Endothelial cell of umbilical vein (primary cell): ENCODE measurements around the gene AHI1. TPM values are rescaled to one million over a fixed set of nuclear protein-coding genes. Genes with fewer than 3 reads are reported as not detected.

Experiments used
- BruUV-seq: library from RNA; stranded (reverse); fragments of 400-500 nt; replicated peaks from 2 replicates; lab custom pipeline; 2021; lab: Mats Ljungman, UMichigan
- CTCF ChIA-PET: fragments of 300-600, 350-600 bp; sonication (Branson Sonifier 250); formaldehyde crosslinking; loops from one replicate; lab custom pipeline; 2021; ENCODE audit warnings: antibody characterized with exemption, inconsistent platforms; lab: Charles Lee
- POLR2A ChIA-PET: fragments of 300-600, 350-600 bp; sonication (Branson Sonifier 250); formaldehyde crosslinking; loops from one replicate; lab custom pipeline; 2021; ENCODE audit warnings: antibody characterized with exemption, inconsistent platforms; lab: Charles Lee
- DNase-seq: peaks from one replicate; pipeline ENCODE4 v3.0.0-alpha.2; 2011; ENCODE audit warnings: low read depth, low spot score
- FAIRE-seq: peaks from 2 replicates; lab custom pipeline; 2011; peaks lifted over from hg19 to GRCh38; lab: Jason Lieb, UNC
- H2AFZ ChIP-seq: 2 replicates; pipeline ENCODE4 v1.6.0; 2012; ENCODE audit warnings: low read depth, low read length, control low read depth, inconsistent platforms
- H3K27ac ChIP-seq: 2 replicates; pipeline ENCODE4 v1.5.1; 2011; ENCODE audit warnings: low read depth, mild to moderate bottlenecking, control low read depth, low read length, moderate library complexity; ENCODE audit not compliant: insufficient read depth
- H3K27me3 ChIP-seq, 2 experiments: 2 replicates each; pipeline versions ENCODE4 v1.6.0 to v1.6.1; 2011; ENCODE audit warnings: low read length in 2 of 2, mixed read lengths in 1 of 2; ENCODE audit not compliant: control insufficient read depth in 2 of 2, insufficient read depth in 2 of 2
- H3K36me3 ChIP-seq, 2 experiments: 2 replicates in 1 of 2; 3 replicates in 1 of 2; pipeline ENCODE4 v1.5.1; 2011; ENCODE audit warnings: low read length in 2 of 2, mild to moderate bottlenecking in 1 of 2, moderate library complexity in 1 of 2; ENCODE audit not compliant: control insufficient read depth in 2 of 2, insufficient read depth in 2 of 2; ENCODE audit errors: extremely low read depth in 1 of 2
- H3K4me1 ChIP-seq: 3 replicates; pipeline ENCODE4 v1.5.1; 2011; ENCODE audit warnings: mild to moderate bottlenecking, low read length; ENCODE audit not compliant: control insufficient read depth, insufficient read depth; ENCODE audit errors: extremely low read depth
- H3K4me2 ChIP-seq: 2 replicates; pipeline ENCODE4 v1.6.1; 2011; ENCODE audit warnings: low read length, control low read depth, mixed read lengths; ENCODE audit not compliant: insufficient read depth
- H3K4me3 ChIP-seq, 3 experiments: fragments of 200-600 bp in 1 of 3; sonication (generic), shearing (Covaris generic) in 1 of 3; replicated peaks in 1 of 3; 2 replicates each; pipeline ENCODE4 v1.5.1; 2011 to 2016; ENCODE audit warnings: control low read depth in 3 of 3, low read length in 3 of 3, mild to moderate bottlenecking in 2 of 3, inconsistent platforms in 1 of 3, low read depth in 1 of 3, moderate library complexity in 1 of 3; ENCODE audit not compliant: insufficient read depth in 1 of 3
- H3K79me2 ChIP-seq: 2 replicates; pipeline ENCODE4 v1.6.0; 2012; ENCODE audit warnings: low read length, inconsistent platforms; ENCODE audit not compliant: control insufficient read depth, insufficient read depth
- H3K9ac ChIP-seq: replicated peaks from 2 replicates; pipeline ENCODE3; 2011; ENCODE audit warnings: low read length, control low read depth; ENCODE audit not compliant: insufficient read depth; ENCODE audit errors: extremely low read depth
- H3K9me1 ChIP-seq: replicated peaks from 3 replicates; pipeline ENCODE4 v1.6.0; 2011; ENCODE audit warnings: mild to moderate bottlenecking, low read length; ENCODE audit not compliant: control insufficient read depth, insufficient read depth; ENCODE audit errors: extremely low read depth
- H3K9me3 ChIP-seq: replicated peaks from 2 replicates; pipeline ENCODE4 v1.5.1; 2012; ENCODE audit warnings: low read length, inconsistent platforms; ENCODE audit not compliant: control insufficient read depth, insufficient read depth
- H4K20me1 ChIP-seq: replicated peaks from 2 replicates; pipeline ENCODE3; 2011; ENCODE audit warnings: mild to moderate bottlenecking, low read length; ENCODE audit not compliant: control insufficient read depth, insufficient read depth; ENCODE audit errors: extremely low read depth
- EZH2 ChIP-seq: IDR thresholded peaks from 2 replicates; pipeline ENCODE4 v1.6.1; 2012; ENCODE audit warnings: borderline replicate concordance, low read depth, mild to moderate bottlenecking, moderate library complexity, low read length, inconsistent platforms; ENCODE audit not compliant: severe bottlenecking
- FOS ChIP-seq: IDR thresholded peaks from 2 replicates; pipeline ENCODE4 v1.6.1; 2011; ENCODE audit warnings: mild to moderate bottlenecking, low read length, moderate library complexity, borderline replicate concordance; ENCODE audit not compliant: insufficient read depth
- GATA2 ChIP-seq: IDR thresholded peaks from 2 replicates; pipeline ENCODE4 v1.7.0; 2011; ENCODE audit warnings: low read depth, mild to moderate bottlenecking, moderate library complexity, mixed read lengths, low read length; ENCODE audit not compliant: insufficient read length, insufficient read depth
- JUN ChIP-seq: IDR thresholded peaks from 2 replicates; pipeline ENCODE4 v1.6.1; 2011; ENCODE audit warnings: borderline replicate concordance, low read depth; ENCODE audit not compliant: insufficient read length, insufficient read depth
- MYC ChIP-seq: IDR thresholded peaks from one replicate; pipeline ENCODE4 v1.6.1; 2011; ENCODE audit warnings: mild to moderate bottlenecking, low read depth, low read length
- POLR2A ChIP-seq: IDR thresholded peaks from 2 replicates; pipeline ENCODE4 v1.6.1; 2012; ENCODE audit warnings: low read depth, mild to moderate bottlenecking, control low read depth, low read length
- POLR2AphosphoS5 ChIP-seq: IDR thresholded peaks from 2 replicates; pipeline ENCODE4 v1.6.1; 2012; ENCODE audit warnings: low read depth, mild to moderate bottlenecking, control low read depth, low read length, moderate library complexity; ENCODE audit not compliant: insufficient read depth
- dilution Hi-C: fragments of 300-500 bp; cut with MboI; formaldehyde crosslinking; loops from one replicate; pipeline ENCODE4 v1.15.0; 2019; ENCODE audit warnings: low sequenced_read_pairs; ENCODE audit not compliant: extremely low pct_ligation_motif_present
- intact Hi-C: fragments of 100-400 bp; cut with micrococcal nuclease; formaldehyde crosslinking; loops from one replicate; pipeline ENCODE4 v1.10.0; 2022
- polyA plus RNA-seq, 4 experiments: library from polyadenylated mRNA; depleted of rRNA in 3 of 4; stranded (reverse) in 3 of 4; unstranded in 1 of 4; fragments of >200 nt; gene quantifications; 2 replicates each; pipeline versions ENCODE4 v1.2.1 to v1.2.3, GENCODE V29; 2011 to 2012; ENCODE audit warnings: missing spikeins in 1 of 4
- total RNA-seq: library from RNA; stranded (reverse); gene quantifications from 2 replicates; pipeline ENCODE4 v1.2.3, GENCODE V29; 2021
- TF ChIP-seq, protein P1 (sequence below): IDR thresholded peaks from 2 replicates; pipeline ENCODE4 v1.6.1; 2011; ENCODE audit not compliant: insufficient read depth, insufficient read length
- TF ChIP-seq, protein P2 (sequence below), 2 donors: IDR thresholded peaks; 1 replicate in 1 of 2; 2 replicates in 1 of 2; pipeline ENCODE4 v1.5.1; 2011; ENCODE audit warnings: low read length in 2 of 2, mild to moderate bottlenecking in 2 of 2, moderate library complexity in 2 of 2, control low read depth in 1 of 2, inconsistent platforms in 1 of 2, low read depth in 1 of 2; ENCODE audit not compliant: insufficient read depth in 1 of 2; ENCODE audit errors: extremely low read depth in 1 of 2

The AHI1 gene
- total and polyA plus RNA-seq, 2 donors (not counting 3 experiments of a cell fraction or from before 2014, with no cell fraction given), result 5.1 to 20.7 TPM

DNA sequence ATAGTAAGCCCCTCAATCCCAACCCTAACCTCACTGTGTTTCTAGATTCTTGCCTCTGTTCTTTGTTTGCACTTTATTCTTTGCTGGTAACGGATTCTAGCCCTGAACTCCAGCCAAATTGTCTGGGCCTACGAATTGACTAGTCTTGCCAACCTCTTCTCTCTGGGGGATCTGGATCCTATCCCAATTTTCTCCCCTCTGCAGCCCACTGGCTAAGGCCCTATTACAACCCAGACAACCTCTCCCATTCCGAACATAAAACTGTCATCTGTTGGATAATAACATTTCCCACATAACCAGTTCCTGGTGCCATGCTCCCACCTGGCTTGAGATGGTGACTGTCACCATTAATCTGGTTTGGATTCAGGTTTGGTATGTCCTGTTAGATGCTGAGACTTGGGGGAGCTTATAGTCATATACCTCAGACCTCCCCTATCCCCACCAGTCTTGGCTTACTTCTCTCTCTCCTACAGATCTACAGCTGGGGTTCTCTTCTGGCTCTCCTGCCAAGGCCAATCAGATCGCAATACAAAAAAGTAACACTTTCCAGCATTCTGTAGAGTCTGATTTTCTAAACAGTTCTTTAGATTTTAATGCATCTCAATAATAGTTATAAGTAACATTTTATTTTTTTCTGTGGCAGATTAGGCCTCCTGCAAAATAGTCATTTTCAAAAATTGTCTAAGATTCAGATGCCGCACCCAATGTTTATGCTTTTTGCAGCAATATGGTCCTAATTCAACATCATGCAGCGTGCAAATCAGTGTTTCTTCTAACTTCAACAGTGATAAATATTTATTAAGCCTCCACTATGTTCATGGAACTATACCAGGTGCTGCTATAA lies 29.8 kb upstream of the AHI1 start:
- Histone ChIP-seq H3K4me1 (no peaks in the 10 kb centered on the region), H3K4me3 (no peak overlapping the region), H4K20me1 (no peaks in the 10 kb centered on the region), H2AFZ (no peak overlapping the region), H3K4me2 (no peak overlapping the region), H3K27me3 (no peaks in the 10 kb centered on the region), H3K9ac (no peak overlapping the region), H3K79me2 (no peaks in the 10 kb centered on the region), H3K9me3 (no peaks in the 10 kb centered on the region), H3K27ac (no peak overlapping the region), H3K36me3 (no peaks in the 10 kb centered on the region), H3K9me1 (peaks cover 3% of the 10 kb centered on the region)
- DNase-seq (no peak), FAIRE-seq (no peak)
- BruUV-seq, result no TSS peak
- POLR2A ChIA-PET, result no interaction called here
- CTCF ChIA-PET, result interaction anchor here (1.2 kb wide), 1 partner anchor 9 kb away, joined by 3 read pairs; no protein-coding TSS in a partner anchor
- TF ChIP-seq GATA2 (no peak), POLR2AphosphoS5 (no peak), FOS (no peak), EZH2 (no peak), MYC (no peak), POLR2A (no peak), JUN (no peak)
- TF ChIP-seq, protein P1, sequence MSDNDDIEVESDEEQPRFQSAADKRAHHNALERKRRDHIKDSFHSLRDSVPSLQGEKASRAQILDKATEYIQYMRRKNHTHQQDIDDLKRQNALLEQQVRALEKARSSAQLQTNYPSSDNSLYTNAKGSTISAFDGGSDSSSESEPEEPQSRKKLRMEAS, result no peak
- TF ChIP-seq, protein P2, sequence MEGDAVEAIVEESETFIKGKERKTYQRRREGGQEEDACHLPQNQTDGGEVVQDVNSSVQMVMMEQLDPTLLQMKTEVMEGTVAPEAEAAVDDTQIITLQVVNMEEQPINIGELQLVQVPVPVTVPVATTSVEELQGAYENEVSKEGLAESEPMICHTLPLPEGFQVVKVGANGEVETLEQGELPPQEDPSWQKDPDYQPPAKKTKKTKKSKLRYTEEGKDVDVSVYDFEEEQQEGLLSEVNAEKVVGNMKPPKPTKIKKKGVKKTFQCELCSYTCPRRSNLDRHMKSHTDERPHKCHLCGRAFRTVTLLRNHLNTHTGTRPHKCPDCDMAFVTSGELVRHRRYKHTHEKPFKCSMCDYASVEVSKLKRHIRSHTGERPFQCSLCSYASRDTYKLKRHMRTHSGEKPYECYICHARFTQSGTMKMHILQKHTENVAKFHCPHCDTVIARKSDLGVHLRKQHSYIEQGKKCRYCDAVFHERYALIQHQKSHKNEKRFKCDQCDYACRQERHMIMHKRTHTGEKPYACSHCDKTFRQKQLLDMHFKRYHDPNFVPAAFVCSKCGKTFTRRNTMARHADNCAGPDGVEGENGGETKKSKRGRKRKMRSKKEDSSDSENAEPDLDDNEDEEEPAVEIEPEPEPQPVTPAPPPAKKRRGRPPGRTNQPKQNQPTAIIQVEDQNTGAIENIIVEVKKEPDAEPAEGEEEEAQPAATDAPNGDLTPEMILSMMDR (IDR thresholded peaks at IDR 0.05; ENCODE audit: extremely low read depth in 1 of 2, insufficient read depth in 1 of 2, low read depth in 1 of 2, low read length in 2 of 2), result no peak
- intact Hi-C loops, result no loop called here
- dilution Hi-C loops, result no loop called here
